Stimulated activated CD4-positive, alpha-beta T cell treated with anti-CD3 and anti-CD28 coated beads, Interleukin-2, amount 100 ng/mL, for 24 hours (primary cell): ENCODE results near the gene SPP1.

Experiments
- DNase-seq, 2 donors: peaks; one replicate each; pipeline ENCODE4 v3.0.0-alpha.2; 2020

SPP1 gene

GRCh38 chr4:88027611-88028608, 52.4 kb downstream of the SPP1 start:
- no peak for DNase-seq

GRCh38 chr4:88028946-88029345, 53.4 kb downstream of the SPP1 start:
- DNase-seq: no peak

- DNase-seq: no peak
These were observed 54.0 kb downstream of the SPP1 start for GRCh38 chr4:88029556-88029955.

- DNase-seq: no peak
These were observed 55.2 kb downstream of the SPP1 start for GRCh38 chr4:88030565-88031310.
